Psoas muscle (tissue), 8 donors: ENCODE measurements around the gene NT5C3B. TPM values are rescaled to one million over a fixed set of nuclear protein-coding genes. Genes with fewer than 3 reads are reported as not detected.
"Not testable (repeated sequence)": the region's sequence is repeated elsewhere in the genome, so short reads cannot be mapped to it uniquely, and the experiment has no call there.

Experiments
- ATAC-seq, 4 donors: fragments of 200-7000 bp; cut with Tn5 transposase; one replicate each; pipeline ENCODE4 v1.9.1; 2020; ENCODE audit warnings: moderate library complexity in 3 of 4, mild to moderate bottlenecking in 2 of 4
- DNase-seq, 2 donors: peaks; one replicate each; pipeline ENCODE4 v3.0.0-alpha.2; 2020
- H3K27ac ChIP-seq: fragments of 200-600 bp; one replicate; pipeline ENCODE4 v1.8.0; 2022
- H3K27me3 ChIP-seq, 3 donors: fragments of 200-600 bp in 1 of 3; one replicate each; pipeline versions ENCODE4 v1.6.1 to v1.8.0; 2013 to 2022; ENCODE audit warnings: low read length in 2 of 3, mild to moderate bottlenecking in 2 of 3, moderate library complexity in 1 of 3; ENCODE audit not compliant: insufficient read depth in 3 of 3
- H3K36me3 ChIP-seq, 2 donors: fragments of 200-600 bp in 1 of 2; one replicate each; pipeline versions ENCODE4 v1.6.1 to v1.8.0; 2013 to 2022; ENCODE audit warnings: low read depth in 1 of 2, mild to moderate bottlenecking in 1 of 2, moderate library complexity in 1 of 2; ENCODE audit not compliant: insufficient read depth in 1 of 2
- H3K4me1 ChIP-seq: fragments of 200-600 bp; one replicate; pipeline ENCODE4 v1.8.0; 2022
- H3K4me3 ChIP-seq: fragments of 200-600 bp; one replicate; pipeline ENCODE4 v1.8.0; 2022; ENCODE audit warnings: mild to moderate bottlenecking
- H3K9me3 ChIP-seq: fragments of 200-600 bp; one replicate; pipeline ENCODE4 v1.8.0; 2022
- CTCF ChIP-seq: fragments of 200-600 bp; IDR thresholded peaks from one replicate; pipeline ENCODE4 v1.8.0; 2022; ENCODE audit warnings: antibody characterized with exemption
- WGBS, 3 donors: extraction: QIAGEN DNeasy Blood & Tissue Kit; methylation state at CpG; one replicate each; pipeline versions ENCODE4 v1.1.6 to v1.1.7; 2013; 5-methylcytosine and 5-hydroxymethylcytosine counted together
- intact Hi-C, 2 donors: fragments of 100-400 bp; cut with DNase I; formaldehyde crosslinking; loops; one replicate each; pipeline versions ENCODE4 v1.11.0 to v1.14.2; 2022
- polyA plus RNA-seq, 3 donors: library from polyadenylated mRNA; stranded (reverse); fragments of 200-250 nt; gene quantifications; one replicate each; pipeline ENCODE4 v1.2.3, GENCODE V29; 2013
- total RNA-seq, 4 donors: library from RNA; stranded (reverse); fragmentation: NEBNext Ultra II Directional in 2 of 4; extraction: Animal tissue kit (Norgen Biotek cat#: 25700) in 2 of 4; gene quantifications; one replicate each; pipeline versions ENCODE4 v1.2.1 to v1.2.4, GENCODE V29; 2021 to 2023
- donor health status: healthy with polysubstance abuse.
- donor health status: DM: no; HTN: no; CAD: no; lungs with moderate emphysema.
- donor health status: Bipolar disorder and iron deficiency.
- donor health status: healthy.
- donor health status: DM: yes; HTN: yes; CAD: no.
- donor health status: DM: no; HTN: no; CAD: no.
- donor health status: DM: no; HTN: no; CAD: no.
- donor health status: DM: yes; HTN: yes; CAD: no.

Gene NT5C3B
- total and polyA plus RNA-seq, 7 donors: 12.2 to 27.5 (median 18.6) TPM

- H3K36me3 ChIP-seq: peaks cover 4 to 38% of the 10 kb centered on the region in 2 donors
- no peak for DNase-seq
- peaks cover 13% of the 10 kb centered on the region for H3K4me1 ChIP-seq
- no peaks in the 10 kb centered on the region for H3K9me3 ChIP-seq
- peak overlapping the region; percentile 97 for H3K4me3 ChIP-seq
- WGBS, 3 donors: 15 to 20% (median 17%) methylated on average over 13 of the region's 13 CpGs
- no peaks in the 10 kb centered on the region for H3K27me3 ChIP-seq
- ATAC-seq: peak; percentile 17 to 58 (median 34)
- TF ChIP-seq CTCF: no peak
- peak overlapping the region; percentile 55 for H3K27ac ChIP-seq
- intact Hi-C loops: no loop called here
Measured at GRCh38 chr17:41835214-41835799, 725 bp downstream of the NT5C3B start.

GRCh38 chr17:41829961-41830360, 6.1 kb downstream of the NT5C3B start:
- H3K4me1 ChIP-seq, H3K27ac ChIP-seq, ATAC-seq, H3K4me3 ChIP-seq, intact Hi-C loops, DNase-seq, H3K9me3 ChIP-seq, H3K27me3 ChIP-seq: not testable (repeated sequence)
- H3K36me3 ChIP-seq: peaks cover 7 to 89% of the 10 kb centered on the region in 2 donors
- 74 to 83% (median 78%) methylated on average over 10 of the region's 10 CpGs for WGBS, 3 donors

GRCh38 chr17:41825175-41825845, 10.7 kb downstream of the NT5C3B start:
- H3K36me3 ChIP-seq: peaks cover 3 to 60% of the 10 kb centered on the region in 2 donors
- H3K4me3 ChIP-seq: no peak overlapping the region
- peak in 1 of 2 donors; percentile 31 for DNase-seq
- no peaks in the 10 kb centered on the region for H3K9me3 ChIP-seq
- H3K4me1 ChIP-seq: no peaks in the 10 kb centered on the region
- no peak overlapping the region for H3K27ac ChIP-seq
- no peaks in the 10 kb centered on the region for H3K27me3 ChIP-seq
- intact Hi-C loops: no loop called here
- peak in 1 of 4 donors; percentile 14 for ATAC-seq
- WGBS, 3 donors: 82 to 90% (median 85%) methylated on average over 19 of the region's 19 CpGs
- no peak for TF ChIP-seq CTCF

- H3K27me3 ChIP-seq: no peaks in the 10 kb centered on the region
- no peak overlapping the region for H3K27ac ChIP-seq
- no peak for ATAC-seq
- no peak for TF ChIP-seq CTCF
- 47 to 60% (median 48%) methylated on average over 7 of the region's 7 CpGs for whole genome bisulfite sequencing, 3 donors
- H3K36me3 ChIP-seq: peaks cover 0 to 50% of the 10 kb centered on the region in 2 donors
- no peaks in the 10 kb centered on the region for H3K4me1 ChIP-seq
- DNase-seq: no peak
- no peaks in the 10 kb centered on the region for H3K9me3 ChIP-seq
- intact Hi-C loops: no loop called here
- H3K4me3 ChIP-seq: no peak overlapping the region
Measured at GRCh38 chr17:41824086-41824485, 11.9 kb downstream of the NT5C3B start.

GRCh38 chr17:41823580-41823979, 12.5 kb downstream of the NT5C3B start:
- intact Hi-C loops: loop anchor here in 1 of 2 donors (1.0 kb wide), 1 partner anchor 20 kb away; no protein-coding TSS in a partner anchor
- peak in 1 of 2 donors; percentile 26 for DNase-seq
- Histone ChIP-seq H3K27ac (no peak overlapping the region), H3K27me3 (no peaks in the 10 kb centered on the region), H3K9me3 (no peaks in the 10 kb centered on the region), H3K4me3 (no peak overlapping the region), H3K4me1 (no peaks in the 10 kb centered on the region), H3K36me3 (peaks cover 0 to 45% of the 10 kb centered on the region in 2 donors)
- WGBS, 3 donors: 79 to 88% (median 79%) methylated on average over 7 of the region's 7 CpGs
- ATAC-seq: no peak
- no peak for TF ChIP-seq CTCF
